Activated CD4-positive, alpha-beta T cell treated with anti-CD3 and anti-CD28 coated beads, Interleukin-2, amount 50 U/mL, for 4 hours (primary cell): ENCODE data around the gene LRFN4.
A peak's percentile ranks its signal among the peaks of the same experiment; 100 is the strongest.

Experiments used
- DNase-seq, 2 experiments: peaks; one replicate each; pipeline ENCODE4 v3.0.0-alpha.2; 2020

The LRFN4 gene

GRCh38 chr11:66871521-66871901, 14.6 kb downstream of the LRFN4 start:
- no peak for DNase-seq

DNA sequence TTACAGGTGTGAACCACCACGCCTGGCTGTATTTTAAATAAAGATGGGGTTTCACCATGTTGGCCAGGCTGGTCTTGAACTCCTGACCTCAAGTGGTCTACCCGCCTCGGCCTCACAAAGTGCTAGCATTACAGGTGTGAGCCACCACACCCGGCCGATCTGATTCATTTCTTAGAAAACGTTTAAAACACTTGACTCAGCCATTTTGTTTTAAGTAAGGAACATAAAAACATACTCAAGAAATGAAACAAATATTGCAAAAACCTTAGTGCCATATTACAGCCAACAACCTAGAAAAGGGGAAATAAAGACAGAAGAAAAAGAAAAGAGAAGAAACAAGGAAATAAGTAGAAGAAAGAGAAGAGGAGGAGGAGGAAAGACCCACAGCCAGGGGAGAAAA, 17.4 kb downstream of the LRFN4 start:
- DNase-seq, result no peak

DNA sequence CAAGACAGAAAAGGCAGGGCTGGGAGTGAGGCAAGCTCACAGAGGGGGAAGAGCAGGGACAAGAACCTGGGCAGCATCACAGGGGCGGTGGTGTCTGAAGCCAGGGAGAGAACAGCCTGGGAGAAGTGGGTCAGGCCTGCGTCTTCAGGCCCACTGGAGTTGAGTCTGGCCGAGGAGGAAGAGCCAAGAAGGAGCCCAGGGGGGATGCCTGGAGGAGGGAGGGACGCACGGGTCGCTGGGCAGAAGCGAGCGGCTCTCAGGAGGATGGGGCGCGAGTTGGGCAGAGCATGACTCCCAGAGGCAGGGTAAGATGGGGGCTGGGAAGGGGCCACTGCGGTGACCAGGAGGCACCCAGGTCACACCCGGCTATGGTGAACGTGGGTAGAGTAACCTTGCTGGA, 18.5 kb downstream of the LRFN4 start:
- no peak for DNase-seq

GRCh38 chr11:66877588-66878385, 20.9 kb downstream of the LRFN4 start:
- no peak for DNase-seq

- no peak for DNase-seq
Measured at GRCh38 chr11:66878474-66878873, 21.6 kb downstream of the LRFN4 start.

DNA sequence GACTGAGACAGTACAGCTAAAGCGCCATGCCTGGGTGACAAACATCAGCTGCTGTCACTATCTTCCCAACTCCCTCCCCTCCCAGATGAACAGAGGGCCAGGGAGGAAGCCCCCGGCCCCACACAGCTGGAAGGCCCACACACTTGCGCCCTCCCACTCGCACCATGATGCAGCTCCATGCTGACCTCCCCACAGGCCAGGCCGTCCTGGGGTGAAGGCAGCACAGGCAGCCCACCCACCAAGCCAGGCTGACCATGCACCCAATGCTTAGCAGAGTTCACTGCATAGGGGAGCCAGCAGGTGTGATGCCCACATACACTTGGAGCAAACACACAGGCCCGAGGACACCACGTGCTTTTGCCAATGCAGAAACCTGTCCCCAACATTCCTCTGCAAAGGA, 22.1 kb downstream of the LRFN4 start:
- DNase-seq, result no peak

GRCh38 chr11:66879583-66879982, 22.7 kb downstream of the LRFN4 start:
- DNase-seq, result no peak

- no peak for DNase-seq
Measured at GRCh38 chr11:66879999-66880398, 23.1 kb downstream of the LRFN4 start.

DNA sequence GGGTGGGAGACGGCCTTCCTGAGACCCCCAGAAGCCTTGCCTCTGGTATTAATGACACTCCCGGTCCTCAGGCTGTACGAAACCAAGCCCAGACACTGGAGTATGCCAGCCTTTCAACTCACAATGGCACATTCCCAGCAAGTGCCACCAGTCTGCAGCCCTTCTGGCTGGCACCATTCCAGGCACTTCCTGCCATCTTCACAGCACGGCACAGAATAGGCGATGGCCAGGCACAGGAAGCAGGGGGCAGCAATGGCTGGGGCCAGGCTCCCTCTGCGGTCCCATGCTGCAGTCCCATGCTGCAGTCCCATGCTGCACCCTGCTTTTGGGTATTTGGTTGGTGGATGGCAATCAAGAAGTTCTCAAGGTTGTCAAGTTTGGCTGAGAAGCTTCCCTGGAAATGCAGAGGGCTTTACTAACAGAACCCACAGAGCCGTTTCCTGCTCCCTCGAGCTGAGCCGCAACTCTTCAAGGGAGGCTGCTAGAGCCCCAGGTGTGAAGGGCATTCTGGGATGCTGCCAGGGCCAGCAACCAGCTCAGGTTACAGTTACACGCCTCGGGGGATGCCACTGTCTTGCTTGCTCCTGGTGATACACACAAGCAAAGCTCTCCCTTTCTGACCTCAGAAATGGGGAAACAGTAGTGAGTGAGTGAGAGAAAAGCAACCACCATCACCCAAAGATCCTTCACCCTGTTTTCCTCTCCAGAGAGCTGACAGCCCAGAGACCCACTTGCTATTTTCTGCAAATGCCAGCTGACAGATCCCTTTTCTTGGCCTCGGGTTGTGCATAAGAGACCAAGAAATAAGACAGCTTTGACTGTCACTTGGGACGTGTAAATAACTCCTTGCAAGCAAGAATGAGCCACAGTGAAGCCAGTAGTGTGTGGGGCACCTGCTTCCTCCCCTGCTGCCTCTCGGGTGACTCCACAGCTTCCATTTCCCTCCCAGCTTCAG, 23.9 kb downstream of the LRFN4 start:
- no peak for DNase-seq

- no peak for DNase-seq
Measured at GRCh38 chr11:66881451-66881835, 24.6 kb downstream of the LRFN4 start.

- no peak for DNase-seq
Measured at GRCh38 chr11:66881927-66882452, 25.1 kb downstream of the LRFN4 start.

DNA sequence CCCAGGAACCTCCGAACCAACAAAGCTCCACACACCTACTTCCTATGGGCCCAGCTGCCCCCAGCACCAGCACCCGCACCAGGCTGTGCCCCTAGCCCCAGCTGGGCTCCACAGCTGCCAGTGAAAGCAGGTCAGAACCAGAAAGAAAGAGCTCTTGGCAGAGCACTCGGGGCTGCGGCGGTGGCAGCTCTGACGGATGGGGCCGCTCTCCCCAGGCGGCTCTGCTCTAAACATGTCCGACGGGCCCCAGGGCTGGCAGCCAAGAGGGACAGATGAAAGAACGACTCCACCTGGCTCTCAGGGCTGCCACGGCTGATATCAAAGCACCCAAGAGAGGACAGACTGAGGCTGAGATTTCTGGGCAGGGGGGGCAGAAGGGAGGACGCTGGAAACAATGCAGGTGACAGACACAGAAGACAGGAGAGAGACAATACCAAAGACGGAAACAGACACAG, 25.7 kb downstream of the LRFN4 start:
- DNase-seq, result no peak

DNA sequence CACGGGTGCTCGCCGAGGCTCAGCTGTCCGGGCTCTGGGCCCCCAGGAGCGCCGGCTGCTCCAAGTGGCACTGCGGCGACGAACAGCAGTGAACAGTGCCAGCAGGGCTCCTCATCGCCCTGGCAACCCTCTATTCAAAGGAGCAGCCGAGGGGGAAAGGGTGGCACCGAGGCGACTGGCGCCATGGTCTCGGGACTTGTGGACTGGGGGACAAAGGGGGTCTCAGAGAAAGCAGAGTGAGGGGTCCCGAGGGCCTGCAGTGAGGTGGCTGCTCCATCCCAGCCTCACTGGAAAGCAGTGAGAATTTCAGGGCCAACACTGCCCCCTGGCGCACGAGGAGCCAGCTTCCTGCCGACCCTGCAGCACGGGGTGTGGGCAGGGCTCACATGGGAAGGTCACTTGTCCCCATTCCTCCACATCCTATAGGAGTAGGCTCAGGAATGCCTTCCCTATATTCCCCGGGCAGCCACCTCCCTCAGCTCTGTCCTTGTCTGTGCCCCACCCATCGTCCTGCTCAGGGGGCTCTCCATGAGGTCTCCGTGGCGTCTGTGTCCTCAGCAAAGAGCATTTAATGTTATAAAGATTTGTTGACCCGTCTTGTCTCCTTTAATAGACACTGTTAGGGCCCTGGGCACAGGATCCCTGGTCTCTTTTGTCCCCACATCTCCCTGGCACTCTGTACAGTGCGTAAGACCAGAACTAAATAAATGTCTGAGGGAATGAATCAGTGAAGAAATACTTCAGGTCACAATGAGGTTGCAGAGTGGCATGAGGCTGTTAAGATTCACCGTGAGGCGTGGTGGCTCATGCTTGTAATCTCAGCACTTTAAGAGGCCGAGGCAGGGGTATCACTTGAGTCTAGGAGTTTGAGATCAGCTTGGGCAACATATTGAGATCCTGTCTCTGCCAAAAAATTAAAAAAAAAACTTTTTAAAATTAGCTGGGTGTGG, 26.4 kb downstream of the LRFN4 start:
- peak; percentile 59 to 60 for DNase-seq

DNA sequence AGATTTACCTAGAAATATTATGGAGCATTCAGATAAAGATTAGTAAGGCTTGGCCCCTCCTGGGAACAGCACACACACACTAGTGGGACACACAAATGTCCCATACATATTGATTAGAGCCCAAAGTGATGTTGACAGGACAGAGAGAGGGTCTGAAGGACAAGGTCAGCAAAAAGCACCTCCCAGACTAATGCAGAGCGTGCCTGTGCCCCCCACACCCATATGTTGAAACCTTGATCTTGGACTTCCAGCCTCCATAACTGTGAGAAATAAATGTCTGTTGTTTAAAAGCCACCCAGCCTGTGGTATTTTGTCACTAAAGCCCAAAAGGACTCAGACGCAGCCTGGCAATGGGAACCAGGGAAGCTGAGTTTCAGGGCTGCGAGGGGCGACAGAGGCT, 27.6 kb downstream of the LRFN4 start:
- no peak for DNase-seq

DNA sequence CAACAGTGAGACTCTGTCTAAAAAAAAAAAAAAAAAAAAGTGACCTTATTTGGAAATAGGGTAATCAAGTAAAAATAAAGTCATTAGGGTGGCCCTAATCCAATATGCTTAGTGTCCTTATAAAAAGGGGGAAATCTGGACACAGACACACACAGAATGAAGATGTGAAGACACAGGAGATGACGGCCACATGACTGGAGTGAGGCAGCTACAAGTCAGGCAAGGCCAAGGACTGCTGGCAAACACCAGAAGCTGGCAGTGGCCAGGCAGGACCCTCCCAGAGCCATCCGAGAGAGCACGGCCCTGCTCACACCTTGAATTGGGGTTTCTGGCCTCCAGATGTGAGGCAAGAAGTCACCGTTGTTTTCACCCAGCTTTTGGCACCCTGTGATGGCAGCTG, 28.6 kb downstream of the LRFN4 start:
- no peak for DNase-seq

GRCh38 chr11:66885950-66886440, 29.1 kb downstream of the LRFN4 start:
- DNase-seq, result no peak

DNA sequence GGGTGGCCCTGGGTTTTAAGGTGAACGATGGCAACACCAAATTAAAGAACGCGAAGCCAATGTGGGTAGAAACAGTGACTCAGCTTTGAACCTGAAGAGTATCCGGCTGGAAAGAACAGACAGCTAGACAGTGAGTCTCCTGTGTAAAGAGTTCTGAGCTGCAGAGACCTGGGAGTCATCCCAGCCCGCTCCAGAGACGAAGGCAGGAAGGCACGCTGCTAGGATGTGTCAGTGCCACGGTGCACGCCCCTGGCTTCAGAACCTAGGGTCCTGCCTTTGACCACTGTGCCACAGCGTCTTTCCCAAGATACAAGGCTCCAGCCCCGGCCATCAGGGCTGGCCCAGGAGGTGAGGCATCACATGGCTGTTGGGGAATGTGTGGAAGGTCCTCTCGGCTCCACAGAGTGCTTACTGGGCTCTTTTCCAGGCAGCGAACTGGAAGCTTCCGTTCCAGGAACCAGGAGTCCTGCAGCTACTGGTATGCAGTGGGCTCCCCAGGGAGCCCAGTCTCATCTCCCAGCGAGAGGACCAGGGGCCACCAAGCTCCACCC, 29.9 kb downstream of the LRFN4 start:
- no peak for DNase-seq

DNA sequence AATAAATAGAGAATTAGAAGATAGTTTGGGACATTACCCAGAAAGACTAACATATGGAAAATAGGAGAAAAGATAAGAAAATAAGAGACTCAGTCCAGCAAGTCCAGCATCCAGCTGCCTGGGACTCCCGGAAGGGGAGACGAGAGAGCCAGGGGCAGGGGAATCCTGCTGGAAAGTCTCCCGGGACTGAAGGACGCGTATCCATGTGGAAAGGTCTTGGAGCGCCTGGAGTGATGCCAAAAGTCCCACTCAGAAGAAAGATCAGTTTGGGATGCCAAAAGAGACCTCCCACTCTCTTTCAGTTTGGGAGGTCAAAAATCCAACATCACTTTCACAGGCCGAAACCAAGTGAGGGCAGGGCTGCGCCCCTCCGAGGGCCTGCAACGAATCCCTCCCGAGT, 30.7 kb downstream of the LRFN4 start:
- no peak for DNase-seq

DNA sequence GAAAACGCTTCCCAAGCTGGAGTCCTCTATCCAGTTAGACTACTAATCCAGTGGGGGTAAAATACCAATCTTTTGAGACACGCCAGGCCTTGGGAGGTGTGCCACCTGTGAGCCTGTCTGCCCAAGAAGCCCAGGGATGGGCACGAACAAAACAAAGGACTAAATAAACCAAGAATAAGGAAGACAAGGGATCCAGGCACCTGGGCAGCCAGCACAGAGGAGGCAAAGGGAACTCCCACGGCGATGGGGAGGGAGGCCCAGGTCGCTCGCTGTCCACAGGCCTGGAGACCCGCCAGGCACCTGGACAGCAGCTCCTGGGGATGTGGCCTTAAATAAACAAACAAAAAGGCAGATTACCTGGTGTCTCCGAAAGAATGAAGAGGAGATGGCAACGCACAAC, 31.4 kb downstream of the LRFN4 start:
- no peak for DNase-seq

- DNase-seq, result no peak
Measured at GRCh38 chr11:66889960-66890359, 33.1 kb downstream of the LRFN4 start.

- peak; percentile 15 to 22 for DNase-seq
Measured at GRCh38 chr11:66891851-66892660, 35.2 kb downstream of the LRFN4 start.
